DMS114 treated with DMSO at 0.1 percent for 48 hours (cell line): ENCODE data around the gene C1orf226.

Experiments
- DNase-seq: peaks from one replicate; lab custom pipeline; 2025; ENCODE audit not compliant: unreplicated experiment; lab: John Stamatoyannopoulos, UW

The C1orf226 gene

DNA sequence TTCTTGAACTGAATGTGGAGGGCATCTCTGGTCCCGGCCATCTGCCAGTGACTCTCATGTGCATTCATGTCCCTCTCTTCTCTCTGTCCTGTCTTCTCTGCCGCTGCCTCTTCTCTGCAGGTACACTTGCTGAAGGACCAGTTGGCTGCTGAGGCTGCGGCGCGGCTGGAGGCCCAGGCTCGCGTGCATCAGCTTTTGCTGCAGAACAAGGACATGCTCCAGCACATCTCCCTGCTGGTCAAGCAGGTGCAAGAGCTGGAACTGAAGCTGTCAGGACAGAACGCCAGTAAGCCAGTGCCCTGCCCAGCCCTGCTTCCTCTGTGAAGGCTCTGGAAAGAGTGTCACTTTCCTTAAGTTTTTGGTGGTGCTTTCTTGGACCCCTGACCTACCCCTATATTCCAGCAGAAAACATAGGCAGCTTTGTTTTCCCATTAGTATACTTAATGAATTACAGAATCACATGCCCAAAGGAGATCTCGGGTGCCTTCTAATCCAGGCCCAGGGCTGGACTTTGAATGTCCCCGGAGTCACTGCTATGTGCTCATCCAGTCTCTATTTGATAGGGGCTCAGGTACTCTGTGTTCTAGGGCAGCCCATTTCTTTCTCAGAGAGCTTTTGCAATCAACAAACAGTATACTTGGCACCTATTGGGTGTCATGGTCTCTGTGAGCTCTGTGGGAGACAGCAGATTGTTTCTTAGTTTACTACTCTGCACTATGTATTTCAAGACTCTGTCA lies 16.1 kb upstream of the C1orf226 start:
- DNase-seq = no peak

DNA sequence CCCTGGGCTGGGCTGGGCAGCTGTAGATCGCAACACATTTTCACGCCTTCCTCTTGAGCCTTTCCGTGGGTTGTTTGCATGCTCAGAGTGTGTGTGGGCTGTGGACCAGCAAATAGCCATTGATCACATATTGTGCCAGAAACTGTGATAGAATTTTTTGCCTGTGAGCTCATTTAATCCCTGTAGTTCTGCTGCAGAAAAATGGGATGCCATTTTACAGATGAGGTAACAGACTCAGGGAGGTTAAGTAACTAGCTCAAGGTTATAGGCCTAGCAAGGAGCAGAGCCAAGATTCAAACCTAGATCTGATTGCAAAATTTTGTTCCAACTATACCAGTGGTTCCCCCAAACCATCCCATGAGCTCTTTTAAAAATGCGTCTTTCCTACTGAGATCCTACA lies 15.4 kb upstream of the C1orf226 start:
- no peak for DNase-seq

DNA sequence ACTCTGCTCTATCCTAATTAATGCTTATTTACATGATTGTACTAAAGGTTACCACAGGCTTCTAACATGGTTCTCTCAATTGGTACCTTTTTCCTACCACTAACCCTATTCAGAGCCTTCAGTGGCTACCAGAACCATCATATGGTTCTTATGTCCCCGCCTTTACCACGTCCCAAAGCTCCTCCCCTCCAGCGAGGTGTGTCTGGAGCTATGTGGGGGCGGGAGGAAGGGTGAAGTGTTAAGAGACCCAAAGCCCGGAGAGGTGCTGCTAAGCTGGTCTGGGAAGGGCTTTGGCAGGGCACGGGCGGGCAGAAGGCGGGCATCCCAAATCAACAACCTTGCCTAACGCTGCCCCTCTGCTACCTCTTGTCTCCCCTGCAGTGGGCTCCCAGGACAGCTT lies 14.9 kb upstream of the C1orf226 start:
- no peak for DNase-seq

DNA sequence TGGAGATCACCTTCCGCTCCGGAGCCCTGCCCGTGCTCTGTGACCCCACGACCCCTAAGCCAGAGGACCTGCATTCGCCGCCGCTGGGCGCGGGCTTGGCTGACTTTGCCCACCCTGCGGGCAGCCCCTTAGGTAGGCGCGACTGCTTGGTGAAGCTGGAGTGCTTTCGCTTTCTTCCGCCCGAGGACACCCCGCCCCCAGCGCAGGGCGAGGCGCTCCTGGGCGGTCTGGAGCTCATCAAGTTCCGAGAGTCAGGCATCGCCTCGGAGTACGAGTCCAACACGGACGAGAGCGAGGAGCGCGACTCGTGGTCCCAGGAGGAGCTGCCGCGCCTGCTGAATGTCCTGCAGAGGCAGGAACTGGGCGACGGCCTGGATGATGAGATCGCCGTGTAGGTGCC lies 14.5 kb upstream of the C1orf226 start:
- DNase-seq = no peak

DNA sequence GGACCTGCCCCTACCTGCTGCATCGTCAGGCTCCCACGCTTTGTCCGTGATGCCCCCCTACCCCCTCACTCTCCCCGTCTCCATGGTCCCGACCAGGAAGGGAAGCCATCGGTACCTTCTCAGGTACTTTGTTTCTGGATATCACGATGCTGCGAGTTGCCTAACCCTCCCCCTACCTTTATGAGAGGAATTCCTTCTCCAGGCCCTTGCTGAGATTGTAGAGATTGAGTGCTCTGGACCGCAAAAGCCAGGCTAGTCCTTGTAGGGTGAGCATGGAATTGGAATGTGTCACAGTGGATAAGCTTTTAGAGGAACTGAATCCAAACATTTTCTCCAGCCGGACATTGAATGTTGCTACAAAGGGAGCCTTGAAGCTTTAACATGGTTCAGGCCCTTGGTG lies 13.8 kb upstream of the C1orf226 start:
- no peak for DNase-seq

DNA sequence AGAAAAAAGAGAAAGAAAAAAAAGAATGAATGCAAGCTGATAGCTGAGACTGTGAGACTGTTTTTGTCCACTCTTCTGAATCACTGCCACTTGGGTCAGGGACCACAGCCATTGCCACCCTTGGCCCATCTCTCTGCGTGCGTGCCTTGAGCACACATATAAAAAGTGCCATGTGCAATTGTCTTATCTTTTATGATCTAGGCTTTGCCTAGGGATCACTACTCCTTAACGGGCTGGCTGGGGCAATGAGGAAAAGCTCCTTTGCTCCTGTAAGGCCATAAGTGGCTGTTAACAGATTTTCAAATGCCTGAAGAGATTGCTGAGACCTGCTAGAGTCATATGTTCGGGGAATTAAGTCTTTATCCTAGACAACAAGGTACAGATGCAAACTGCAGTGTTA lies 13.1 kb upstream of the C1orf226 start:
- no peak for DNase-seq

DNA sequence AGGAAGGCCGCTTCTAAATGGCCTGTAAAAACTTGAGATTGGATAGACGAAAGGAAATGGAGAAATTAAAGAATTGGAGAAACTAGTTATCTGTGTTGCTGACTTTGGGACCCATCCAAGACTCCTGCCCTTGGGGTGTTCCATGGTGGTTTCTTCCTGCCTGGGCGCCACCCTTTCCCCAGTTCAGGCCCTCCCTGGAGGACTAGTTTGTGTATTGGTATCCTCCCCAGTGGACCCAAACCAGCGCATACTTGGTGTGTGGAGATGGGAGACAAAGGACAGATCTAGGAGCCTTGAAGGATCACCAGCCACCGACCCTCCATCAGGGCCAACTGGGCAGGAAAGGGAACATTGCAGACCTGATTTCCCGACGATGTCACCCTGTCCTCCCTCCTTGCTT lies 12.0 kb upstream of the C1orf226 start:
- no peak for DNase-seq

DNA sequence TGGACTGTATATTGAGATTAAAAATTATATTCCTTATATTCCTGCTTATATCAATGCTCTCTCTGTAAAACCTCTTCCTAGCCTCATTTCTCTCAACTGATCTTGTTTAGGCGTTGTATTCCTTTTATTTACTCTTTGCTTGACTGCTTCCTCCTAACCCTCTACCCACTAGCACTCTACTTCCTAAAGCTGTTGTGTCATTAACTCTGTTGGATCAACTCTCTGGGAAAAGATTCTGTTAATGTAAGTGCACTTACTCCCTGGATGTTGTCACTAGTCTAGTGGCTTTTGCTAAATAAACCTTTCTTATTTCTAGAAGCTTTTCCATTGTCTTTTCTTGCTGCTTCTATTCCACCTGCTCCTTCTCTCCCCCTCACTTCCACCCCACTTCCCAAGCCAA lies 11.4 kb upstream of the C1orf226 start:
- DNase-seq = no peak

DNA sequence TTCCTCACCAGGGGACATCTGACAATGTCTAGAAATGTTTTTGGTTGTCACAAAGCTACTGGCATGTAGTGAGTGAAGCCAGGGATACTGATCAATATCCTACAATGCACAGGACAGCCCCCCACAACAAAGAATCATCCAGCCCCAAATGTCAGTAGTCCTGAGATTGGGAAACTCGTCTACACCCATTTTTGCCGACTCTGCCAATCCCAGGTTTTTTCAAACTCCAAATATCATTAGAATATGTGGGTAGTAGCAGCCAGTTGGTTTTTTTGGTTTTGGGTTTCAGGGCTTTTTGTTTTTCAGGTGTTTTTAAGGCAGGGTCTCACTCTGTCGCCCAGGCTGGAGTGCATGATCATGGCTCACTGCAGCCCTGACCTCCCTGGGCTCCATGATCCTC lies 10.8 kb upstream of the C1orf226 start:
- DNase-seq = no peak

DNA sequence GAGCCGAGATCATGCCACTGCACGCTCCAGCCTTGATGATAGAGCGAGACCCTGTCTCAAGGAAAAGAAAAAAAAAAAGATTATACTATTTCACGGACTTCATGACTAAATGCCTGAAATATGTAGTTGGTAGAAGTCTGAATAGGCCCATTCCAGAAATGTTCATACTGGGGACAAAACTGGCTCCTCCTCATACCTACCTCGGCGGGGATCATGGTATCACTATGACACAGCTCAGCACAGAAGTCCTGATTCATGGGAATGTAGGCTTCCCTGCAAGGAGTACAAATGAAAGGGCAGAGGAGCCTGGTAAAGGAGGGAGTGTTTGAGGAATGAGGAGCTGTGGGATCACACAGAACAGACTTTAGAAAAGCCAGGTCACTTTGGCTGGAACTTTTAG lies 9.9 kb upstream of the C1orf226 start:
- DNase-seq = no peak

DNA sequence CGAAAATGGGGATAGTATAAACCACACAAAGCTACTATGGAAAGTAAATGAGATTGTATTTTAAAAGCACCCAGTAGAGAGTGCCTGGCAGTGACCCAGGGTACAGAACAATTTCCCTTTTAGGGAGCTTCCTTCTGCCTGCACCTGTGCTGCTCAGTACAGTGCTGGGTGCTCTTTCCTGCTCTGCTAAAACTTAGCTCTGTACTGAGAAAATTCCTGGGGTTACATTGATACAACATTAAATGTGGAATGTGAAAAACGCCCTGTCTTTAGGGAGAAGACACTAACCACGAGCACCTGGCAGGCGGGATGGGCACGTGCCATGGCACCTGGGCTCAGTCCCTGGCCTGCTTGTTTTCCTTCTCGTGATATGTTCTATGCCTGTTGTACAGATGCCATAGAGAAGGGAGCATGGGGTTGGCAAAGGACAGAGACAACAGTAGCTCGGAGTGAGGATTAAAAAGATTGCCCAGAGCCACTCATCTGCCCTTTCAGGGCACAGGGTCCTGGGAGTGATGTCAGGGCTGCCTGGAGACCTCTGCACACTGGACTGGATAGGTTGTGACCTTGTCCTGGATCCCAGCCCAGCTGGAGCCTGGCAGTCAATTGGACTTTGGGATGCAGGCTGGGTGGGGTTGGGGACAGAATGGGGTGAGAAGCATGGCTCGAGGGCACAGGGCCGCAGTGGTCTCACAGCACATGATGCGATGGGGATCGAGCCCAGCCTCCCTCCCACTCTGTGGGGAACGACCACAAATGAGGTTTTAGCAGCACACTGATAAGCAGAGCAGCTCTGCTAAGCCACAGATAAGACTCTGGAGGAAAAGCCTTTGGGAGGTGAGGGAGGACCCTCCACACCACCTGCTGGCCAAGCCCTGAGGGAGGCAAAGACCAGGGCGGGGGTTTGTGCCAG lies 9.1 kb upstream of the C1orf226 start:
- no peak for DNase-seq

DNA sequence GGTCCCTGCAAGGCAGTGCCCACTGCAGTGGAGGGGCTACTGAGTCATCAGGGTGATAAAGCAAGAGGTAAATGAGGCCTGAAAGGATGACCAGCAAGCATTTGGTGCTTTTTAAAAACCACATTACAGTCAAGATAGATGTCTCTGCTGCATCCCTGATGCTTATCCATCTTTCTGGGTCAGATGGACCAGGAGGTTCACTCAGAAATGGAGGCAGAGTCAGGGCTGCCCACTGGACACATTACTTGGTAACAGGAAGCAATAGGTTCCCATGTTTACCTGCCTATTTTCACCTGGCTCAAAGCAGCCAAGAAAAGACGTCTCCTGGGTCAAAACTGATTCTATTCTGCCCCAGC lies 8.5 kb upstream of the C1orf226 start:
- no peak for DNase-seq

DNA sequence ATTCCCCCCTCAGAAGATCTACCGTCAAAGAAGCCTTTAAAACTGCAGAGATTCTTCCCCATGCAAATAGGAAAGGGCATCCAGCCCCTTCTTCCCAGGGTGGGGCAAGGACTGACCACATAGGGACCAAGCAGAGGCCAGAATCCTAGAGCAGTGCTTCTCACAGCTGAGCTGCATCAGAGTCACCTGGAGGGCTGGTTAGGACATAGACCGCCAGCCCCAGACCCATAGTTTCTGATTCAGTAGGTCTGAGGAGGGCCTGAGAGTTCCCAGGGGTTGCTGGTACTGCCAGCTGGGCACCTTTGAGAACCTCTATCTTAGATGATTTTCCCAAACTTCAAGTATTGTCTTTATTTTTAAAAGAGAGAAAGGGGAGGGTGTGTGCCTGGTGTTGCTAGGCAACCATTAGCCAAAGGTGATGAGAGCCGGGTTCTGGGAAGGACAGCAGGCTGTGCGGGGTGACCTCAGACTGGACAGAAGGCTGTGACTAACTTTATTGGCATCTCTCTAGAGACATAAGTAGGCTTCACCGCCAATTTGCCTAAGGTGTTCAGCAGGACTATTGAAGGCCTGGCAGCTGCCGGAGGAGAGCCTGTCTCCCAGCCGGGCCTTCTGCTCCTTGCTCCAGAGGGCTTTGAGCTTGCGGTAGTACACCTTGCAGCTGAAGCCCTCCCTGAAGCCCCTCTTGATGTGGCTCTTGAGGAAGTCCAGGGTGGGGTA lies 7.8 kb upstream of the C1orf226 start:
- DNase-seq = no peak

DNA sequence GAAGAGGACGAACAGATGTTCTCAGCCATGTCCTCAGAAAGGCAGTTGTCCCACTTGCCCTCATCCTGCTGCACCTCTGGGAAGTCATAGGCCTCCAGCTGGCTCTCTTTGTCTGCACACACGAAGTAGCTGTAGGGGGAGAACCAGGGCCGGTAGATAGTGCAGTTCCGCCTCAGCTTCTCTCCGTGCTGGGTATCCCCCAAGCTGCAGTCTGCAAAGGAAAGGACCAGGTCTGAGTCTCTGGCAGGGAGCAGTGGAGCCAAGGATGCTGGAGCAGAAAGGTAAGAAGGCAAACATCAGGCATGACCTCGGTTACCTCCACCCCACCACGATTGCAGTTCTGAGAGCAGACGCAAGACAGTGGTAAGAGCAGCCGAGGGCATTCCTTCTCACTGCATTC lies 7.1 kb upstream of the C1orf226 start:
- DNase-seq = no peak

DNA sequence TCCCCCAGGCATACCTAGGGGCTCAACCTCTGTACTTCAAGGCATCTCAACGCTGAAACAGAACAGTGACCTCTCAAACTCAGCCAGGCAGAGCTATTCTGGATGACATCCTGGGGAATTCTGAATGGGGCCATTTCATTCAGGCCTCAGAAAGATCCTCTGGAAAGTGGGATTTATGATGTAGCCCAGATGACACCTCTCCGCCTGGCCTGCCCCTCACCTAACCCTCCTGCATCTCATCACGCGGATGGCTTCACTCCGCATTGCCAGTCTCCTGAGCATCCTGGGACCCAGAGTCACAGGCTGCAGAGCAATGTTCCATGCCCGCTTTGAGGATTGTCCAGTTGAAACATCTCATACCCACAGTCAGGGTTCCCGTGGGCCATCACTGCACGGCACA lies 6.1 kb upstream of the C1orf226 start:
- DNase-seq = no peak

DNA sequence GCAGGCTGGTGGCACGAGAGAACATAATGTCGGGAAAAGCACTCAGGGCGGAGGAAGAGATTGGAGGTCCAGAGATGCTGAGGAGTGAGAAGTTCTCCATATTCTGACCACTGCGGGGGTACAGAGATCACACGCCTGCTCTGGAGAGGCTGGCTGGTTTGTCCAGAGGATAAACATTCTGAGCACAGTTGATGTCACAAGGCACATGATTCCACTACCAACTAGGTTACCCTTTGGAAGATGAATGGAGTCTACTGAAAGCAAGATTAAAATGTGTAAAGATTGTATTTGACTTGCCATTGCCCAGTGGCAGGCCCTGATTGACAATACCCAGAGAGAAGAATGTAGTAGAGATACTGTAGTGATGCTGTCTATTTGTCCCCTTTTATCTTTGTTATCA lies 4.8 kb upstream of the C1orf226 start, which contains the start of gene SPATA46:
Gene SPATA46, minus strand, starts transcription at position 164 of the 400 bp plus-strand sequence. Its CDS starts 64 bp downstream, at position 100.
- DNase-seq = no peak

DNA sequence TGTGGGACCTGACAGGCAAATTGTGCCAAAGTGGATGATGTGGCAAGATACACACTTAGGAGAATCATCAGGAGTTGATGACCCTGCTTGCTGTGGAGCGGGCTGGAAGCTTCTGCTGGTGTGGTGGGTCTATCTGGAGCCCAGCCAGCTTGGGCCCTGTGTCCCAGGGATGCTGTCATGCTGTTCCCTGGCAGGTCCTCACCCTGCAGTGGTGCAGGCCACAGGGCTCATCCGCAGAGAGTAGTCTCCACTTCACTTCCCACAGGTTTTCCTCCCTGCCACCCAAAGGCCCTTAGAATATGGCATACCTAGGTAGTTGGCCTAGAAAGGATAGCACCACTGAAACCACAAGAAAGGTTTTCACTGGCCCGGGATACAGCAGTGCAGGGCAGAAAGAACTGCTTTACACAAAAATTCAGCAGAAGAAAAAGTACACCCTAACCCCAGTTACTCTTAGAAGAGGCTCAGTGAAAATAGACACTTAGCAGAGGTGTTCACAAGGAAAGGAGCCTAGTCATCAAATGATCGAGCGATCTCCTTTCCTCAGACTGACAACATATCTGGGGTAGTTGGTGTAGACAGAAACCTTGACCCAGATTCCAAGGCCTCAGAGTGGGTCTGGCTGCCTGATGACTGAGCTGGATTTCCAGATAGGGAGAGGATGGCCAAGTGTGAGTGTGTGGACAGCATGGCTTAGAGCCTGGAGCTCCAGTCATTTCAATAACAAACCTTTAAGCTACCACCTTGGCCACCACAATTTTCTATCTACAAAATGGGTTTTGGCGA lies 1.3 kb upstream of the C1orf226 start:
- DNase-seq = no peak

DNA sequence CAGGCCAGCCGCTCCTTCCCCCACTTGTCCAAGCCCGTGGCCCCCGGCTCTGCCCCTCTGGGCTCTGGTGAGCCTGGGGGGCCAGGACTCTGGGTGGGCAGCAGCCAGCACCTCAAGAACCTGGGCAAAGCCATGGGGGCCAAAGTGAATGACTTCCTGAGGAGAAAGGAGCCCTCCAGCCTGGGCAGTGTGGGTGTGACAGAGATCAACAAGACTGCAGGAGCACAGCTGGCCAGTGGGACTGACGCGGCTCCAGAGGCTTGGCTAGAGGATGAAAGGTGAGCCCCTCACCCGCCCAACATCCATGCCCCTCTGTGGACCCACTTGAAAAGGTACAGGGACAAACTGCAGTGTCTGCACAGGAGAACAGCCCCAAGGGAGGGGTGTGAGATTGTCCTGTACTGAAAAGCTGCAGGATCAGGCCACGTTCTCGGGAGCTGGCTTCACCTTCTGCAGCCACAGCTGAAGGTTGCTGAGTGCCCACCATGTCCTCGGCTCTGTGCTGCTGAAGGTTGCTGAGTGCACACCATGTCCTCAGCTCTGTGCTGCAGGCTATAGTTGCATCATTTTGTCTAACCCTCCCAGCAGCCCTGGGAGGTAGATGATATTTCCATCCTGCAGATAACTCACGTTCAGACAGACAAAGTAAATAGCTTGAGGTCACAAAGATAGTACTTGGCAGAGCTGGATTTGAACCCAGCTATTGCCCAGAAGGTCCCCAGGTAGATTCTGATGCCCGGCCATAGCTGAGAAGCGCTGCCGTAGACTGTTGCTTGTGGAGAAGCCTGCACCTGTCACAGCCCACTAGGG lies 618 bp downstream of the C1orf226 start:
- DNase-seq = no peak

DNA sequence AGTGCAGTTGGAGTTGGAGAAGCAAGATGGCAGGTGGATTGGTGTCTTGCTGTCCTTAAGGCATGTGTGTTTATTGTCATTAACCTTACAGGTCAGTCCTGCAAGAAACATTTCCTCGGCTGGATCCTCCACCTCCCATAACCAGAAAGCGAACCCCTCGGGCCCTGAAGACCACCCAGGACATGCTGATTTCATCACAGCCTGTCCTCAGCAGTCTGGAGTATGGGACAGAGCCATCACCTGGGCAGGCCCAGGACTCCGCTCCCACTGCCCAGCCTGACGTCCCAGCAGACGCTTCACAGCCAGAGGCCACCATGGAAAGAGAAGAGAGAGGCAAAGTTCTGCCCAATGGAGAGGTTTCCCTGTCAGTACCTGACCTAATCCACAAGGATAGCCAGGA lies 1.6 kb downstream of the C1orf226 start:
- no peak for DNase-seq

DNA sequence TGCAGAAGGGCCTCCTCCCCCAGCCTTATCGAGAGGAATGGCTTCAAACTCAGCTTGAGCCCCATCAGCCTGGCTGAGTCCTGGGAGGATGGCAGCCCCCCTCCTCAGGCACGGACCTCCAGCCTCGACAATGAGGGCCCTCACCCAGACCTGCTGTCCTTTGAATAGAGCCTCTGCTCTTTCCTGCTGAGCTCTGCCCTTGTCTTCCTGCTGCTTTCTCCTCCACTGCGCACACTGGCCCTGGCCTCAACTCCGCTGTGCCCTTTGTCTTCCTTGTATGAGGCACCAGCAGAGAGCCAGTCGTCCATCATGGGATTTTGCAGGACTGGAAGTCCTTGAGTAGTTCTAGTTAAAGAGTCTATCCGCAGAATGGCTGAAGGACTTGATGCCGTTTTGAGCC lies 2.0 kb downstream of the C1orf226 start:
- no peak for DNase-seq
